Colonic mucosa (tissue), 4 donors: ENCODE results near the gene PDE7B. TPM values are rescaled to one million over a fixed set of nuclear protein-coding genes. Genes with fewer than 3 reads are reported as not detected.

Experiments
- DNase-seq: peaks from one replicate; pipeline ENCODE4 v3.0.0-alpha.2; 2020
- H3K27ac ChIP-seq: fragments of 200-600 bp; one replicate; pipeline ENCODE4 v1.8.0; 2021
- H3K27me3 ChIP-seq: fragments of 200-600 bp; one replicate; pipeline ENCODE4 v1.8.0; 2021
- H3K36me3 ChIP-seq: fragments of 200-600 bp; one replicate; pipeline ENCODE4 v1.8.0; 2021
- H3K4me1 ChIP-seq: fragments of 200-600 bp; one replicate; pipeline ENCODE4 v1.8.0; 2021; ENCODE audit warnings: mild to moderate bottlenecking
- H3K4me3 ChIP-seq: fragments of 200-600 bp; one replicate; pipeline ENCODE4 v1.8.0; 2021
- H3K9ac ChIP-seq, 2 donors: one replicate each; pipeline ENCODE4 v1.7.0; 2013; ENCODE audit warnings: control low read depth in 2 of 2, low read depth in 2 of 2, low read length in 2 of 2
- H3K9me3 ChIP-seq: fragments of 200-600 bp; one replicate; pipeline ENCODE4 v1.8.0; 2021
- intact Hi-C: fragments of 100-400 bp; cut with DNase I; formaldehyde crosslinking; loops from one replicate; pipeline ENCODE4 v1.14.1; 2022
- total RNA-seq, 2 donors: library from RNA; stranded (reverse); fragmentation: NEBNext Ultra II Directional in 1 of 2; extraction: Animal tissue kit (Norgen Biotek cat#: 25700) in 1 of 2; gene quantifications; one replicate each; pipeline ENCODE4 v1.2.1, GENCODE V29; 2021
- TF ChIP-seq, protein P1 (sequence below): fragments of 200-600 bp; IDR thresholded peaks from one replicate; pipeline ENCODE4 v1.8.0; 2022; ENCODE audit warnings: antibody characterized with exemption, mild to moderate bottlenecking
- donor health status: healthy.
- donor health status: DM: no; HTN: no; CAD: no.
- donor health status: DM: no; HTN: no; CAD: no.

The PDE7B gene
- total RNA-seq, 2 donors from 2014 or later = 1.0 to 1.4 TPM

GRCh38 chr6:136076496-136076895 is 225.0 kb downstream of the PDE7B start:
- TF ChIP-seq, protein P1, sequence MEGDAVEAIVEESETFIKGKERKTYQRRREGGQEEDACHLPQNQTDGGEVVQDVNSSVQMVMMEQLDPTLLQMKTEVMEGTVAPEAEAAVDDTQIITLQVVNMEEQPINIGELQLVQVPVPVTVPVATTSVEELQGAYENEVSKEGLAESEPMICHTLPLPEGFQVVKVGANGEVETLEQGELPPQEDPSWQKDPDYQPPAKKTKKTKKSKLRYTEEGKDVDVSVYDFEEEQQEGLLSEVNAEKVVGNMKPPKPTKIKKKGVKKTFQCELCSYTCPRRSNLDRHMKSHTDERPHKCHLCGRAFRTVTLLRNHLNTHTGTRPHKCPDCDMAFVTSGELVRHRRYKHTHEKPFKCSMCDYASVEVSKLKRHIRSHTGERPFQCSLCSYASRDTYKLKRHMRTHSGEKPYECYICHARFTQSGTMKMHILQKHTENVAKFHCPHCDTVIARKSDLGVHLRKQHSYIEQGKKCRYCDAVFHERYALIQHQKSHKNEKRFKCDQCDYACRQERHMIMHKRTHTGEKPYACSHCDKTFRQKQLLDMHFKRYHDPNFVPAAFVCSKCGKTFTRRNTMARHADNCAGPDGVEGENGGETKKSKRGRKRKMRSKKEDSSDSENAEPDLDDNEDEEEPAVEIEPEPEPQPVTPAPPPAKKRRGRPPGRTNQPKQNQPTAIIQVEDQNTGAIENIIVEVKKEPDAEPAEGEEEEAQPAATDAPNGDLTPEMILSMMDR = no peak
- H3K36me3 ChIP-seq = no peaks in the 10 kb centered on the region
- H3K9me3 ChIP-seq = no peaks in the 10 kb centered on the region
- no peak overlapping the region for H3K4me3 ChIP-seq
- no peaks in the 10 kb centered on the region for H3K27me3 ChIP-seq
- no peak overlapping the region for H3K27ac ChIP-seq
- intact Hi-C loops = no loop called here
- H3K4me1 ChIP-seq = no peaks in the 10 kb centered on the region
- H3K9ac ChIP-seq = no peak overlapping the region
- no peak for DNase-seq

DNA sequence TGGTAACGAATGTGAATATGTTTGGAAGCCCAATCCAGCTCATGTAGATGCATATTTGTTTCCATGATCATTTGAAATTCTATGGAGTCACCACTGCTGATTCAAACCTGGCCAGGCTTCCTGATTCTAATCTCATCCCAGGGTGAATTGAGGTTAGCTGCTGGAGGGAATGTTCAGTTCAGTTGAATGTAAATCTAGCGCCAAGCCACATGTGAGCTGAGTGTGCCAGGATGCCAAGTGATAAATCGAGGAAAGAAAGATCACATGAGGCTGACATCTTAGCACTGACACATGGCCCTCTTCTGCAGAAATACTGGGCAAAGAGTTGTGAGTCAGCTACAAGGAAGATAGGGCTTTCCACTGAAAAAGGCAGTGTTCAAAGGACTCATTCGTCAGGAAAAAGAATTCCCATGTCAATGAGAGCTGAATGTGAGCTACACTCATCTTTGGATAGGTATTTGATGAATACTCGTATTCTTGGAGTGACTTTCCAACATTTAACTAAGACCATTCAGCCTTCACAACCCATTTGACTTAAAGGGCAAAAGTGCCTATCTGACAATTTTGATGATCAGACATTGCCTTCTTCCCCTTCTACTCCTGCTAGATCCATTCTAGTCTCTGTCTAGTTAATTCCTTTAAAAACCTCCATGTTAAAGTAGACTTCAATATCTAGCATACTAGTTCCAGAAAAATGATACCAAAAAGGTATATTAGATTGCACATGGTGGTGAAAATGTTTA is 226.5 kb downstream of the PDE7B start:
- Histone ChIP-seq H3K27ac (no peak overlapping the region), H3K27me3 (no peaks in the 10 kb centered on the region), H3K9ac (no peak overlapping the region), H3K9me3 (no peaks in the 10 kb centered on the region), H3K36me3 (no peaks in the 10 kb centered on the region), H3K4me3 (no peak overlapping the region), H3K4me1 (no peaks in the 10 kb centered on the region)
- intact Hi-C loops = no loop called here
- DNase-seq = no peak
- TF ChIP-seq, protein P1 = no peak

GRCh38 chr6:136079701-136080565 is 228.4 kb downstream of the PDE7B start:
- Histone ChIP-seq H3K27ac (no peak overlapping the region), H3K9me3 (no peaks in the 10 kb centered on the region)

GRCh38 chr6:136083540-136083939 is 232.0 kb downstream of the PDE7B start:
- TF ChIP-seq, protein P1 = no peak
- Histone ChIP-seq H3K4me1 (no peaks in the 10 kb centered on the region), H3K36me3 (no peaks in the 10 kb centered on the region), H3K27ac (no peak overlapping the region), H3K4me3 (no peak overlapping the region), H3K9ac (no peak overlapping the region), H3K9me3 (no peaks in the 10 kb centered on the region), H3K27me3 (no peaks in the 10 kb centered on the region)
- DNase-seq = no peak
- intact Hi-C loops = no loop called here

More at GRCh38 chr6:136079701-136080565, 228.4 kb downstream of the PDE7B start:
- TF ChIP-seq, protein P1 = no peak
- H3K4me1 ChIP-seq = no peaks in the 10 kb centered on the region
- intact Hi-C loops = no loop called here
- no peak overlapping the region for H3K9ac ChIP-seq
- no peaks in the 10 kb centered on the region for H3K36me3 ChIP-seq
- no peaks in the 10 kb centered on the region for H3K27me3 ChIP-seq
- H3K4me3 ChIP-seq = no peak overlapping the region
- DNase-seq = no peak

- no peak overlapping the region for H3K27ac ChIP-seq
- H3K4me1 ChIP-seq = no peaks in the 10 kb centered on the region
- intact Hi-C loops = no loop called here
- no peaks in the 10 kb centered on the region for H3K27me3 ChIP-seq
- H3K9ac ChIP-seq = no peak overlapping the region
- H3K9me3 ChIP-seq = no peaks in the 10 kb centered on the region
- no peaks in the 10 kb centered on the region for H3K36me3 ChIP-seq
- DNase-seq = no peak
- TF ChIP-seq, protein P1 = no peak
- H3K4me3 ChIP-seq = no peak overlapping the region
These were observed 232.9 kb downstream of the PDE7B start for GRCh38 chr6:136084403-136084802.
